MM.1S (cell line): Measurements from ENCODE around the gene PLCXD1.

Experiments
- DNase-seq: peaks from one replicate; pipeline ENCODE4 v3.0.0-alpha.2; 2015
- H2AFZ ChIP-seq: fragments of 300-600 bp; sonication (generic); 2 replicates; pipeline ENCODE4 v1.6.0; 2016; ENCODE audit warnings: antibody characterized with exemption, low read length
- H3F3A ChIP-seq: fragments of 300-600 bp; sonication (generic); 2 replicates; pipeline ENCODE4 v1.6.1; 2016; ENCODE audit warnings: mild to moderate bottlenecking, antibody characterized with exemption, low read length, moderate library complexity, mixed read lengths; ENCODE audit not compliant: insufficient read depth
- H3K27ac ChIP-seq: fragments of 300-600 bp; sonication (generic); 2 replicates; pipeline ENCODE4 v1.5.1; 2016; ENCODE audit warnings: mild to moderate bottlenecking, low read length
- H3K27me3 ChIP-seq: fragments of 300-600 bp; sonication (generic); replicated peaks from 2 replicates; pipeline ENCODE4 v1.6.0; 2016; ENCODE audit warnings: low read length; ENCODE audit not compliant: insufficient read depth
- H3K36me3 ChIP-seq: fragments of 300-600 bp; sonication (generic); replicated peaks from 2 replicates; pipeline ENCODE4 v1.6.1; 2016; ENCODE audit warnings: mild to moderate bottlenecking, low read length, mixed read lengths; ENCODE audit not compliant: insufficient read depth
- H3K4me1 ChIP-seq: fragments of 300-600 bp; sonication (generic); 2 replicates; pipeline ENCODE4 v1.6.1; 2016; ENCODE audit warnings: low read length, mixed read lengths
- H3K4me2 ChIP-seq: fragments of 300-600 bp; sonication (generic); 2 replicates; pipeline ENCODE4 v1.6.0; 2016; ENCODE audit warnings: low read depth, low read length
- H3K4me3 ChIP-seq: fragments of 300-600 bp; sonication (generic); 2 replicates; pipeline ENCODE4 v1.5.1; 2016; ENCODE audit warnings: low read length, mixed read lengths
- H3K79me2 ChIP-seq: fragments of 300-600 bp; sonication (generic); 2 replicates; pipeline ENCODE4 v1.6.1; 2016; ENCODE audit warnings: mixed run types, low read length, mixed read lengths
- H3K9ac ChIP-seq: fragments of 300-600 bp; sonication (generic); 2 replicates; pipeline ENCODE4 v1.6.1; 2016; ENCODE audit warnings: low read length, mixed read lengths
- H3K9me2 ChIP-seq: fragments of 300-600 bp; sonication (generic); replicated peaks from 2 replicates; pipeline ENCODE4 v1.6.1; 2016; ENCODE audit warnings: mild to moderate bottlenecking, low read length, mixed read lengths; ENCODE audit not compliant: insufficient read depth
- H3K9me3 ChIP-seq: fragments of 300-600 bp; sonication (generic); replicated peaks from 2 replicates; pipeline ENCODE4 v1.6.1; 2016; ENCODE audit warnings: mild to moderate bottlenecking, low read length, mixed read lengths; ENCODE audit not compliant: insufficient read depth
- H4K20me1 ChIP-seq: fragments of 300-600 bp; sonication (generic); 2 replicates; pipeline ENCODE4 v1.6.1; 2016; ENCODE audit warnings: mild to moderate bottlenecking, low read length, moderate library complexity, mixed read lengths; ENCODE audit not compliant: insufficient read depth
- CTCF ChIP-seq: fragments of 300-600 bp; sonication (generic); IDR thresholded peaks from 2 replicates; pipeline ENCODE4 v1.5.1; 2016; ENCODE audit warnings: antibody characterized with exemption, low read length, mixed read lengths
- EZH2 ChIP-seq: fragments of 300-600 bp; sonication (generic); optimal IDR thresholded peaks from 2 replicates; pipeline ENCODE3; 2017; ENCODE audit warnings: low read depth, mild to moderate bottlenecking, antibody characterized with exemption, low read length, mixed read lengths
- EZH2phosphoT487 ChIP-seq: fragments of 300-600 bp; sonication (generic); IDR thresholded peaks from 2 replicates; pipeline ENCODE4 v1.6.1; 2018; ENCODE audit warnings: antibody characterized with exemption, low read length

Gene PLCXD1

DNA sequence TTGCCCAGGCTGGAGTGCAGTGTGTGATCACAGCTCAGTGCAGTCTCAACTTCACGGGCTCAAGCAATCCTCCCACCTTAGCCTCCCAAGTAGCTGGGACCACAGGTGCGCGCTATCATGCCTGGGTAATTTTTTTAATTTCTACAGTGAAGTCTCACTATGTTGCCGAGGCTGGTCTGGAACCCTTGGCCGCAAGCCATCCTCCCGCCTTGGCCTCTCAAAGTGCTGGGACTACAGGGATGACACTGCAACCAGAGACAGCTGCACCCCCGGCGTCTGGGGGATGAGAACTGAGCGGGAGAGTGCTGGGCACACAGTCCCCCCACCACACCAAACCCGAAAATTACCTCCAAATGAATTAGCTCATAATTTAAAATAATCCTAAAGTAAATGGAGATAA lies 70.6 kb downstream of the PLCXD1 start:
- Histone ChIP-seq H3K27ac (no peak overlapping the region), H3K4me2 (no peak overlapping the region), H3K79me2 (no peaks in the 10 kb centered on the region), H3K4me3 (no peak overlapping the region), H3K9me3 (no peaks in the 10 kb centered on the region), H3K27me3 (no peaks in the 10 kb centered on the region), H3K4me1 (no peaks in the 10 kb centered on the region), H4K20me1 (no peaks in the 10 kb centered on the region), H3K9ac (no peak overlapping the region), H3K9me2 (no peaks in the 10 kb centered on the region), H3F3A (no peaks in the 10 kb centered on the region), H3K36me3 (no peaks in the 10 kb centered on the region), H2AFZ (no peak overlapping the region)
- DNase-seq = no peak
- TF ChIP-seq EZH2 = no peak
- TF ChIP-seq CTCF = no peak
- no peak for TF ChIP-seq EZH2phosphoT487

DNA sequence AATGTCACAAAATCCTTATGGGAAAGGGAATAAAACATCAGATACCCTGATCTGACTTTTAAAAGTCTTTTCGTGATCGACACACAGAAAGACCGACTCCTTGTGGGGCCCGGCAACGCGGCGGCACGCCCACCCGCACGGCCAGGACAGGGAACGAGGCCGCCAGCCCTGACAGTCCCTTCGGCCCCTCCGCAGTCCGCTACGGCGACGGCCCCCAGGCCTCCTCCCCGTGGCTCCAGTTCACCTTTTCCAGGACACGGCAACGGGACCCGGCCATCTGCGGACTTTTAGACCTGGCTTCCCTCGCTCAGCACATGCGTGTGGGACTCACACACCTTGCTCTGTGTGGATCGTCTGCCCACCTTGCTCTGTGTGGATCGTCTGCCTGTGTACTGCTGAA lies 71.0 kb downstream of the PLCXD1 start:
- TF ChIP-seq CTCF (no peak), EZH2phosphoT487 (no peak), EZH2 (no peak)
- no peak overlapping the region for H2AFZ ChIP-seq
- H3K9ac ChIP-seq = no peak overlapping the region
- H3K9me3 ChIP-seq = no peaks in the 10 kb centered on the region
- no peak overlapping the region for H3K4me2 ChIP-seq
- H3K36me3 ChIP-seq = no peaks in the 10 kb centered on the region
- no peak overlapping the region for H3K27ac ChIP-seq
- H3K4me1 ChIP-seq = no peaks in the 10 kb centered on the region
- no peaks in the 10 kb centered on the region for H3K27me3 ChIP-seq
- no peak overlapping the region for H3K4me3 ChIP-seq
- H3F3A ChIP-seq = no peaks in the 10 kb centered on the region
- no peaks in the 10 kb centered on the region for H3K9me2 ChIP-seq
- no peaks in the 10 kb centered on the region for H4K20me1 ChIP-seq
- no peak for DNase-seq
- no peaks in the 10 kb centered on the region for H3K79me2 ChIP-seq

- H3K36me3 ChIP-seq = no peaks in the 10 kb centered on the region
- TF ChIP-seq EZH2 = no peak
- no peak for TF ChIP-seq EZH2phosphoT487
Observed at GRCh38 chrX:352582-353314, 71.6 kb downstream of the PLCXD1 start.

More at GRCh38 chrX:352582-353314, 71.6 kb downstream of the PLCXD1 start:
- H3K9me2 ChIP-seq = no peaks in the 10 kb centered on the region
- no peaks in the 10 kb centered on the region for H3K4me1 ChIP-seq
- DNase-seq = no peak
- H4K20me1 ChIP-seq = no peaks in the 10 kb centered on the region
- H3K27me3 ChIP-seq = no peaks in the 10 kb centered on the region
- H2AFZ ChIP-seq = no peak overlapping the region
- H3K9ac ChIP-seq = no peak overlapping the region
- H3K9me3 ChIP-seq = no peaks in the 10 kb centered on the region
- no peak overlapping the region for H3K27ac ChIP-seq
- H3K4me2 ChIP-seq = no peak overlapping the region
- no peaks in the 10 kb centered on the region for H3F3A ChIP-seq
- H3K4me3 ChIP-seq = no peak overlapping the region
- no peaks in the 10 kb centered on the region for H3K79me2 ChIP-seq
